HepG2 (cell line): Measurements from ENCODE around the gene AGRN. TPM values are rescaled to one million over a fixed set of nuclear protein-coding genes. Genes with fewer than 3 reads are reported as not detected.

Experiments used
- CAMTA2 ChIP-seq: sonication (generic); formaldehyde crosslinking; IDR thresholded peaks from 2 replicates; pipeline ENCODE4 v1.4.0; 2020; ENCODE audit warnings: mild to moderate bottlenecking, missing genetic modification reagents, borderline replicate concordance
- ERF ChIP-seq: IDR thresholded peaks from 2 replicates; pipeline ENCODE4 v1.6.1; 2018; ENCODE audit warnings: missing biosample characterization, missing genetic modification reagents
- FOXP4 ChIP-seq: sonication (generic); formaldehyde crosslinking; IDR thresholded peaks from 2 replicates; pipeline ENCODE4 v1.4.0; 2020; ENCODE audit warnings: missing genetic modification reagents
- HIC2 ChIP-seq: sonication (generic); formaldehyde crosslinking; IDR thresholded peaks from 2 replicates; pipeline ENCODE4 v1.9.0; 2022; ENCODE audit warnings: low read depth, missing genetic modification reagents
- KLF11 ChIP-seq: IDR thresholded peaks from 2 replicates; pipeline ENCODE4 v1.6.1; 2016; ENCODE audit warnings: missing compliant biosample characterization
- LBX2 ChIP-seq: sonication (generic); formaldehyde crosslinking; IDR thresholded peaks from 2 replicates; pipeline ENCODE4 v1.5.0; 2020; ENCODE audit warnings: missing genetic modification reagents, mild to moderate bottlenecking, borderline replicate concordance
- NFKB2 ChIP-seq: sonication (generic); formaldehyde crosslinking; IDR thresholded peaks from 2 replicates; pipeline ENCODE4 v1.4.0; 2020; ENCODE audit warnings: missing genetic modification reagents, borderline replicate concordance
- NR2C2 ChIP-seq: sonication (generic); formaldehyde crosslinking; IDR thresholded peaks from 2 replicates; pipeline ENCODE4 v1.4.0; 2020; ENCODE audit warnings: missing genetic modification reagents, mild to moderate bottlenecking, moderate library complexity, borderline replicate concordance
- PHF8 ChIP-seq: sonication (generic); formaldehyde crosslinking; IDR thresholded peaks from 2 replicates; pipeline ENCODE4 v1.5.0; 2020; ENCODE audit warnings: missing genetic modification reagents
- RNF219 ChIP-seq: sonication (generic); formaldehyde crosslinking; IDR thresholded peaks from 2 replicates; pipeline ENCODE4 v1.5.0; 2020; ENCODE audit warnings: mild to moderate bottlenecking, missing genetic modification reagents
- SIN3B ChIP-seq: fragments of 150-350 bp; IDR thresholded peaks from 2 replicates; pipeline ENCODE4 v1.6.1; 2014; ENCODE audit warnings: low read length
- SOX6 ChIP-seq, 2 experiments: fragments of 450-650 bp in 1 of 2; sonication (generic) in 1 of 2; formaldehyde crosslinking in 1 of 2; IDR thresholded peaks; 2 replicates each; pipeline versions ENCODE4 v1.4.0 to v1.6.1; 2017 to 2020; ENCODE audit warnings: antibody characterized with exemption in 1 of 2, mild to moderate bottlenecking in 1 of 2, missing genetic modification reagents in 1 of 2
- THYN1 ChIP-seq: sonication (generic); formaldehyde crosslinking; IDR thresholded peaks from 2 replicates; pipeline ENCODE4 v1.8.1; 2023; ENCODE audit warnings: low read depth, mild to moderate bottlenecking, moderate library complexity, missing genetic modification reagents, borderline replicate concordance
- ZBTB34 ChIP-seq: sonication (generic); formaldehyde crosslinking; IDR thresholded peaks from 2 replicates; pipeline ENCODE4 v1.8.0; 2022; ENCODE audit warnings: mild to moderate bottlenecking, missing genetic modification reagents
- ZBTB46 ChIP-seq: sonication (generic); formaldehyde crosslinking; IDR thresholded peaks from 2 replicates; pipeline ENCODE4 v1.4.0; 2020; ENCODE audit warnings: mild to moderate bottlenecking, missing genetic modification reagents, borderline replicate concordance
- ZFP90 ChIP-seq: sonication (generic); formaldehyde crosslinking; IDR thresholded peaks from 2 replicates; pipeline ENCODE4 v1.8.0; 2022; ENCODE audit warnings: missing genetic modification reagents, mild to moderate bottlenecking, inconsistent platforms, borderline replicate concordance
- ZNF343 ChIP-seq: sonication (generic); formaldehyde crosslinking; IDR thresholded peaks from 2 replicates; pipeline ENCODE4 v1.4.0; 2020; ENCODE audit warnings: mild to moderate bottlenecking, missing genetic modification reagents
- polyA plus RNA-seq, 8 experiments: library from polyadenylated mRNA; depleted of rRNA in 3 of 8; stranded (reverse) in 7 of 8; unstranded in 1 of 8; fragments of >200 nt; fragmentation: Illumina TruSeq in 4 of 8; extraction: Trizol in 4 of 8; gene quantifications; 2 replicates each; pipeline versions ENCODE4 v1.2.1 to v1.2.3, GENCODE V29; 2011 to 2016; ENCODE audit warnings: low read depth in 4 of 8, missing spikeins in 1 of 8, mixed read lengths in 1 of 8; ENCODE audit not compliant: insufficient read depth in 1 of 8
- total RNA-seq, 5 experiments: library from RNA; depleted of rRNA; stranded (reverse); fragments of >200 nt; fragmentation: Illumina TruSeq; extraction: Trizol; gene quantifications; 2 replicates each; pipeline ENCODE4 v1.2.3, GENCODE V29; 2016; ENCODE audit warnings: low read depth in 1 of 5

AGRN gene
- total and polyA plus RNA-seq, 2 of the 13 experiments (the other 11 are each of a cell fraction or from before 2014, with no cell fraction given): 29.8 to 65.2 TPM

GRCh38 chr1:1006305-1007159 lies 13.4 kb upstream of the AGRN start (continued):
- 0 out of 2 replicates have a peak, but pooled peaks have one; percentile 85 for TF ChIP-seq RNF219 (CRISPR knock-in tag)
- peak; percentile 82 for TF ChIP-seq HIC2 (CRISPR knock-in tag)
- 0 out of 2 replicates have a peak, but pooled peaks have one; percentile 78 for TF ChIP-seq ZBTB46 (CRISPR knock-in tag)
- no peak; the same call in 1 of the 2 replicates for TF ChIP-seq LBX2 (CRISPR knock-in tag)
- peak; percentile 80 for TF ChIP-seq ERF
- TF ChIP-seq FOXP4 (CRISPR knock-in tag): peak; percentile 74
- TF ChIP-seq ZNF343 (CRISPR knock-in tag): peak; percentile 49; the same call in 1 of the 2 replicates
- peak; percentile 60; the same call in 1 of the 2 replicates for TF ChIP-seq PHF8
- no peak for TF ChIP-seq SIN3B
- TF ChIP-seq NFKB2 (CRISPR knock-in tag): peak; percentile 91; the same call in 1 of the 2 replicates
- TF ChIP-seq NR2C2 (CRISPR knock-in tag): peak; percentile 96
- TF ChIP-seq KLF11 (CRISPR knock-in tag): peak; percentile 23; the same call in 1 of the 2 replicates
- TF ChIP-seq SOX6 (IDR thresholded peaks at IDR 0.05): no peak
- TF ChIP-seq SOX6 (CRISPR knock-in tag; IDR thresholded peaks at IDR 0.05): peak; percentile 82
- TF ChIP-seq THYN1 (CRISPR knock-in tag): no peak
- no peak for TF ChIP-seq ZBTB34
- TF ChIP-seq ZFP90: peak; percentile 95
- TF ChIP-seq CAMTA2 (CRISPR knock-in tag): 0 out of 2 replicates have a peak, but pooled peaks have one; percentile 12
